Upper lobe of left lung (tissue), 4 donors: ENCODE measurements around the gene JMJD1C.

Source experiments
- CTCF ChIP-seq, 6 experiments: fragments of 450-650 bp in 4 of 6; fragments of 200-600 bp in 2 of 6; sonication (generic) in 2 of 6; IDR thresholded peaks; one replicate each; pipeline ENCODE4 v1.5.1; 2016 to 2019; ENCODE audit warnings: antibody characterized with exemption in 6 of 6
- POLR2A ChIP-seq, 4 donors: fragments of 450-650 bp; IDR thresholded peaks; one replicate each; pipeline ENCODE4 v1.5.1; 2016 to 2017; ENCODE audit warnings: antibody characterized with exemption in 4 of 4, mild to moderate bottlenecking in 2 of 4

GRCh38 chr10:63376560-63377304 is 89.0 kb downstream of the JMJD1C start:
- TF ChIP-seq CTCF (IDR thresholded peaks at IDR 0.05) (no peak), POLR2A (IDR thresholded peaks at IDR 0.05) (no peak)
